Measurements from ENCODE around the gene CUL5.

DNA sequence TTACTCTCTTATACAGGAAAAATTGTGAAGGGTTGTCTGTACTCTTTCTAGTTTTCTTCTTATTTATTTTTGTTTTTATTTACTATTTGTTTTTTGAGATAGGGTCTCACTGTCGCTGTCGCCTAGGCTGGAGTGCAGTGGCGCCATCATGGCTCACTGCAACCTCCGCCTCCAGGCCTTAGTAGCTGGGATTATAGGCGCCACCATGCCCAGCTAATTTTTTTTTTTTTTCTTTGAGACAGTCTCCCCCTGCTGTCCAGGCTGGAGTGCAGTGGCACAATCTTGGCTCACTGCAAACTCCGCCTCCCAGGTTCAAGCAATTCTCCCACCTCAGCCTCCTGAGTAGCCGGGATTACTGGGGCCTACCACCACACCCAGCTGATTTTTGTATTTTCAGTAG, 18.4 kb downstream of the CUL5 start:
- TF ChIP-seq, protein P1, sequence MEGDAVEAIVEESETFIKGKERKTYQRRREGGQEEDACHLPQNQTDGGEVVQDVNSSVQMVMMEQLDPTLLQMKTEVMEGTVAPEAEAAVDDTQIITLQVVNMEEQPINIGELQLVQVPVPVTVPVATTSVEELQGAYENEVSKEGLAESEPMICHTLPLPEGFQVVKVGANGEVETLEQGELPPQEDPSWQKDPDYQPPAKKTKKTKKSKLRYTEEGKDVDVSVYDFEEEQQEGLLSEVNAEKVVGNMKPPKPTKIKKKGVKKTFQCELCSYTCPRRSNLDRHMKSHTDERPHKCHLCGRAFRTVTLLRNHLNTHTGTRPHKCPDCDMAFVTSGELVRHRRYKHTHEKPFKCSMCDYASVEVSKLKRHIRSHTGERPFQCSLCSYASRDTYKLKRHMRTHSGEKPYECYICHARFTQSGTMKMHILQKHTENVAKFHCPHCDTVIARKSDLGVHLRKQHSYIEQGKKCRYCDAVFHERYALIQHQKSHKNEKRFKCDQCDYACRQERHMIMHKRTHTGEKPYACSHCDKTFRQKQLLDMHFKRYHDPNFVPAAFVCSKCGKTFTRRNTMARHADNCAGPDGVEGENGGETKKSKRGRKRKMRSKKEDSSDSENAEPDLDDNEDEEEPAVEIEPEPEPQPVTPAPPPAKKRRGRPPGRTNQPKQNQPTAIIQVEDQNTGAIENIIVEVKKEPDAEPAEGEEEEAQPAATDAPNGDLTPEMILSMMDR (optimal IDR thresholded peaks at IDR 0.05 in 1 of 3, IDR thresholded peaks at IDR 0.05 in 1 of 3, conservative IDR thresholded peaks at IDR 0.05 in 1 of 3; ENCODE audit: extremely low read depth in 1 of 3, insufficient read depth in 2 of 3, low read length in 3 of 3) = no peak
- TF ChIP-seq EZH2 (IDR thresholded peaks at IDR 0.05; ENCODE audit: low read length) = no peak
